BE2C (cell line): ENCODE measurements around the gene CAPN11.

Experiments used
- DNase-seq: peaks from one replicate; pipeline ENCODE4 v3.0.0-alpha.2; 2020
- H3K27me3 ChIP-seq: fragments of 250-450 bp; sonication (Bioruptor Pico); 2 replicates; pipeline ENCODE4 v1.5.1; 2020; ENCODE audit warnings: mild to moderate bottlenecking
- H3K36me3 ChIP-seq: fragments of 250-450 bp; sonication (Bioruptor Pico); 2 replicates; pipeline ENCODE4 v1.5.1; 2020; ENCODE audit warnings: mild to moderate bottlenecking
- H3K4me1 ChIP-seq: fragments of 250-450 bp; sonication (Bioruptor Pico); 2 replicates; pipeline ENCODE4 v1.5.1; 2020
- H3K4me3 ChIP-seq: 2 replicates; pipeline ENCODE4 v1.5.1; 2011; ENCODE audit warnings: low read depth, low read length
- H3K9me3 ChIP-seq: fragments of 250-450 bp; sonication (Bioruptor Pico); 2 replicates; pipeline ENCODE4 v1.5.1; 2020
- CTCF ChIP-seq: IDR thresholded peaks from 2 replicates; pipeline ENCODE4 v1.5.1; 2012; ENCODE audit warnings: mild to moderate bottlenecking, low read depth, low read length

The CAPN11 gene

GRCh38 chr6:44172731-44173500 is 14.3 kb downstream of the CAPN11 start:
- Histone ChIP-seq H3K4me3 (no peak overlapping the region), H3K27me3 (no peaks in the 10 kb centered on the region), H3K4me1 (no peaks in the 10 kb centered on the region), H3K36me3 (no peaks in the 10 kb centered on the region), H3K9me3 (no peaks in the 10 kb centered on the region)
- TF ChIP-seq CTCF, result peak; percentile 98
- peak; percentile 87 for DNase-seq

- H3K4me1 ChIP-seq, result no peaks in the 10 kb centered on the region
- H3K4me3 ChIP-seq, result no peak overlapping the region
- DNase-seq, result no peak
- no peak for TF ChIP-seq CTCF
- no peaks in the 10 kb centered on the region for H3K27me3 ChIP-seq
- no peaks in the 10 kb centered on the region for H3K36me3 ChIP-seq
- H3K9me3 ChIP-seq, result no peaks in the 10 kb centered on the region
Measured at GRCh38 chr6:44176130-44176761, 17.6 kb downstream of the CAPN11 start.

- Histone ChIP-seq H3K9me3 (no peaks in the 10 kb centered on the region), H3K36me3 (no peaks in the 10 kb centered on the region), H3K4me1 (no peaks in the 10 kb centered on the region), H3K4me3 (no peak overlapping the region), H3K27me3 (no peaks in the 10 kb centered on the region)
- TF ChIP-seq CTCF, result no peak
- DNase-seq, result no peak
Measured at GRCh38 chr6:44176762-44177509, 18.3 kb downstream of the CAPN11 start.

- Histone ChIP-seq H3K27me3 (no peaks in the 10 kb centered on the region), H3K36me3 (no peaks in the 10 kb centered on the region), H3K4me3 (no peak overlapping the region), H3K9me3 (no peaks in the 10 kb centered on the region), H3K4me1 (no peaks in the 10 kb centered on the region)
- TF ChIP-seq CTCF, result no peak
- no peak for DNase-seq
Measured at GRCh38 chr6:44177691-44178423, 19.2 kb downstream of the CAPN11 start.

- Histone ChIP-seq H3K36me3 (no peaks in the 10 kb centered on the region), H3K4me3 (no peak overlapping the region), H3K27me3 (no peaks in the 10 kb centered on the region), H3K4me1 (no peaks in the 10 kb centered on the region), H3K9me3 (no peaks in the 10 kb centered on the region)
- DNase-seq, result no peak
- TF ChIP-seq CTCF, result no peak
Measured at GRCh38 chr6:44178424-44179071, 19.9 kb downstream of the CAPN11 start.
